Natural killer cell treated with Interleukin-12 subunit alpha and Interleukin-12 subunit beta and Interleukin-15 and Interleukin-18, amount 100 ng/mL, for 72 hours (primary cell): ENCODE results near the gene PLAC1. TPM values are rescaled to one million over a fixed set of nuclear protein-coding genes. Genes with fewer than 3 reads are reported as not detected.

ENCODE experiments used
- ATAC-seq, 2 donors: fragments of 150-1000 bp; cut with Tn5 transposase in 1 of 2; sonication (Bioruptor Pico), chemical (Tn5 transposase) in 1 of 2; 2 replicates each; pipeline ENCODE4 v1.10.0; 2021
- DNase-seq: peaks from one replicate; pipeline ENCODE4 v3.0.0; 2022; ENCODE audit warnings: low spot score
- H3K27ac Mint-ChIP-seq, 2 donors: 1 replicate in 1 of 2; 2 replicates in 1 of 2; pipeline ENCODE4 v1.8.0; 2022; ENCODE audit warnings: mixed read lengths in 2 of 2, mild to moderate bottlenecking in 1 of 2, moderate library complexity in 1 of 2
- H3K27me3 Mint-ChIP-seq, 2 donors: 1 replicate in 1 of 2; 2 replicates in 1 of 2; pipeline ENCODE4 v1.8.0; 2022; ENCODE audit warnings: mixed read lengths in 2 of 2
- H3K36me3 Mint-ChIP-seq: one replicate; pipeline ENCODE4 v1.8.0; 2022; ENCODE audit warnings: mixed read lengths
- H3K4me1 Mint-ChIP-seq, 2 donors: 1 replicate in 1 of 2; 2 replicates in 1 of 2; pipeline ENCODE4 v1.8.0; 2022; ENCODE audit warnings: low read depth in 2 of 2, mixed read lengths in 2 of 2, mild to moderate bottlenecking in 1 of 2
- H3K4me3 Mint-ChIP-seq: one replicate; pipeline ENCODE4 v1.8.0; 2022; ENCODE audit warnings: mixed read lengths
- H3K9me3 Mint-ChIP-seq: 2 replicates; pipeline ENCODE4 v1.8.0; 2022; ENCODE audit warnings: mixed read lengths
- total RNA-seq, 2 donors: library from RNA; stranded (reverse); gene quantifications; one replicate each; pipeline ENCODE4 v1.2.3, GENCODE V29; 2022

PLAC1 gene
- total RNA-seq, 2 donors from 2014 or later = not detected

GRCh38 chrX:134683351-134684005, 25.2 kb upstream of the PLAC1 start:
- DNase-seq (no peak), ATAC-seq (no peak)
- no peak overlapping the region for H3K27ac Mint-ChIP-seq
- no peaks in the 10 kb centered on the region for H3K9me3 Mint-ChIP-seq
- H3K27me3 Mint-ChIP-seq = peaks cover 0 to 16% of the 10 kb centered on the region in 2 donors
- H3K4me1 Mint-ChIP-seq = no peaks in the 10 kb centered on the region
- no peak overlapping the region for H3K4me3 Mint-ChIP-seq
- no peaks in the 10 kb centered on the region for H3K36me3 Mint-ChIP-seq

- ATAC-seq = no peak
- Mint-ChIP-seq H3K27ac (no peak overlapping the region), H3K4me3 (no peak overlapping the region), H3K4me1 (no peaks in the 10 kb centered on the region), H3K9me3 (no peaks in the 10 kb centered on the region), H3K27me3 (peaks cover 0 to 16% of the 10 kb centered on the region in 2 donors), H3K36me3 (no peaks in the 10 kb centered on the region)
- no peak for DNase-seq
Measured at GRCh38 chrX:134682081-134682480, 23.8 kb upstream of the PLAC1 start.

GRCh38 chrX:134679644-134680043, 21.4 kb upstream of the PLAC1 start:
- H3K27ac Mint-ChIP-seq = no peak overlapping the region
- H3K4me3 Mint-ChIP-seq = no peak overlapping the region
- ATAC-seq (no peak), DNase-seq (no peak)
- peaks cover 0 to 11% of the 10 kb centered on the region in 2 donors for H3K27me3 Mint-ChIP-seq
- no peaks in the 10 kb centered on the region for H3K36me3 Mint-ChIP-seq
- no peaks in the 10 kb centered on the region for H3K4me1 Mint-ChIP-seq
- no peaks in the 10 kb centered on the region for H3K9me3 Mint-ChIP-seq

GRCh38 chrX:134679221-134679620, 20.9 kb upstream of the PLAC1 start:
- H3K36me3 Mint-ChIP-seq = no peaks in the 10 kb centered on the region
- no peak for DNase-seq
- H3K27me3 Mint-ChIP-seq = peaks cover 0 to 7% of the 10 kb centered on the region in 2 donors
- H3K4me1 Mint-ChIP-seq = no peaks in the 10 kb centered on the region
- H3K27ac Mint-ChIP-seq = no peak overlapping the region
- no peak overlapping the region for H3K4me3 Mint-ChIP-seq
- H3K9me3 Mint-ChIP-seq = no peaks in the 10 kb centered on the region
- no peak for ATAC-seq

GRCh38 chrX:134677332-134677731, 19.1 kb upstream of the PLAC1 start:
- Mint-ChIP-seq H3K36me3 (no peaks in the 10 kb centered on the region), H3K9me3 (no peaks in the 10 kb centered on the region), H3K27me3 (peaks cover 0 to 8% of the 10 kb centered on the region in 2 donors), H3K4me3 (no peak overlapping the region), H3K27ac (no peak overlapping the region), H3K4me1 (no peaks in the 10 kb centered on the region)
- ATAC-seq (no peak), DNase-seq (no peak)

GRCh38 chrX:134676436-134676835, 18.2 kb upstream of the PLAC1 start:
- H3K4me3 Mint-ChIP-seq = no peak overlapping the region
- DNase-seq = no peak
- no peaks in the 10 kb centered on the region for H3K36me3 Mint-ChIP-seq
- peaks cover 0 to 11% of the 10 kb centered on the region in 2 donors for H3K27me3 Mint-ChIP-seq
- no peaks in the 10 kb centered on the region for H3K9me3 Mint-ChIP-seq
- no peak overlapping the region for H3K27ac Mint-ChIP-seq
- no peak for ATAC-seq
- peaks cover 2 to 3% of the 10 kb centered on the region in 2 donors for H3K4me1 Mint-ChIP-seq

- Mint-ChIP-seq H3K4me1 (peaks cover 11 to 12% of the 10 kb centered on the region in 2 donors), H3K4me3 (no peak overlapping the region), H3K36me3 (no peaks in the 10 kb centered on the region), H3K27ac (no peak overlapping the region), H3K27me3 (peaks cover 0 to 11% of the 10 kb centered on the region in 2 donors), H3K9me3 (no peaks in the 10 kb centered on the region)
- DNase-seq (no peak), ATAC-seq (no peak)
Measured at GRCh38 chrX:134673123-134673522, 14.9 kb upstream of the PLAC1 start.

- Mint-ChIP-seq H3K27ac (no peak overlapping the region), H3K27me3 (peaks cover 0 to 11% of the 10 kb centered on the region in 2 donors), H3K4me1 (peaks cover 11 to 12% of the 10 kb centered on the region in 2 donors), H3K4me3 (no peak overlapping the region), H3K9me3 (no peaks in the 10 kb centered on the region), H3K36me3 (no peaks in the 10 kb centered on the region)
- DNase-seq = no peak
- no peak for ATAC-seq
Measured at GRCh38 chrX:134672101-134672500, 13.8 kb upstream of the PLAC1 start.

GRCh38 chrX:134671294-134671693, 13.0 kb upstream of the PLAC1 start:
- H3K4me1 Mint-ChIP-seq = peaks cover 11 to 12% of the 10 kb centered on the region in 2 donors
- H3K4me3 Mint-ChIP-seq = no peak overlapping the region
- no peak for DNase-seq
- no peak overlapping the region for H3K27ac Mint-ChIP-seq
- ATAC-seq = no peak
- no peaks in the 10 kb centered on the region for H3K36me3 Mint-ChIP-seq
- peaks cover 0 to 11% of the 10 kb centered on the region in 2 donors for H3K27me3 Mint-ChIP-seq
- H3K9me3 Mint-ChIP-seq = no peaks in the 10 kb centered on the region

GRCh38 chrX:134670134-134670924, 12.1 kb upstream of the PLAC1 start:
- Mint-ChIP-seq H3K9me3 (no peaks in the 10 kb centered on the region), H3K36me3 (no peaks in the 10 kb centered on the region), H3K4me3 (no peak overlapping the region), H3K4me1 (peaks cover 11 to 12% of the 10 kb centered on the region in 2 donors), H3K27me3 (peaks cover 0 to 13% of the 10 kb centered on the region in 2 donors), H3K27ac (no peak overlapping the region)
- DNase-seq (no peak), ATAC-seq (no peak)

- no peak for ATAC-seq
- DNase-seq = no peak
- no peaks in the 10 kb centered on the region for H3K9me3 Mint-ChIP-seq
- H3K27me3 Mint-ChIP-seq = peaks cover 0 to 14% of the 10 kb centered on the region in 2 donors
- no peaks in the 10 kb centered on the region for H3K36me3 Mint-ChIP-seq
- H3K4me3 Mint-ChIP-seq = peak overlapping the region; percentile 52
- H3K27ac Mint-ChIP-seq = no peak overlapping the region
- H3K4me1 Mint-ChIP-seq = peaks cover 11 to 12% of the 10 kb centered on the region in 2 donors
Measured at GRCh38 chrX:134669378-134670098, 11.3 kb upstream of the PLAC1 start.

- Mint-ChIP-seq H3K27ac (no peak overlapping the region), H3K36me3 (no peaks in the 10 kb centered on the region), H3K4me1 (peaks cover 1 to 2% of the 10 kb centered on the region in 2 donors), H3K27me3 (peaks cover 12 to 19% of the 10 kb centered on the region in 2 donors), H3K9me3 (no peaks in the 10 kb centered on the region), H3K4me3 (no peak overlapping the region)
- ATAC-seq (no peak), DNase-seq (no peak)
Measured at GRCh38 chrX:134664202-134664601, 5.9 kb upstream of the PLAC1 start.

GRCh38 chrX:134661295-134661694, 3.0 kb upstream of the PLAC1 start:
- DNase-seq (no peak), ATAC-seq (no peak)
- H3K27me3 Mint-ChIP-seq = peaks cover 23 to 27% of the 10 kb centered on the region in 2 donors
- no peaks in the 10 kb centered on the region for H3K9me3 Mint-ChIP-seq
- no peaks in the 10 kb centered on the region for H3K36me3 Mint-ChIP-seq
- no peaks in the 10 kb centered on the region for H3K4me1 Mint-ChIP-seq
- no peak overlapping the region for H3K27ac Mint-ChIP-seq
- H3K4me3 Mint-ChIP-seq = no peak overlapping the region

- no peak overlapping the region for H3K4me3 Mint-ChIP-seq
- DNase-seq (no peak), ATAC-seq (no peak)
- H3K4me1 Mint-ChIP-seq = no peaks in the 10 kb centered on the region
- H3K36me3 Mint-ChIP-seq = no peaks in the 10 kb centered on the region
- no peak overlapping the region for H3K27ac Mint-ChIP-seq
- H3K27me3 Mint-ChIP-seq = peaks cover 28 to 32% of the 10 kb centered on the region in 2 donors
- H3K9me3 Mint-ChIP-seq = no peaks in the 10 kb centered on the region
Measured at GRCh38 chrX:134660627-134661026, 2.4 kb upstream of the PLAC1 start.
